Breast epithelium (tissue), 3 donors: Measurements from ENCODE around the gene FAM151A.

Source experiments
- CTCF ChIP-seq, 3 donors: fragments of 450-650 bp; IDR thresholded peaks; one replicate each; pipeline ENCODE4 v1.5.1; 2016 to 2017; ENCODE audit warnings: antibody characterized with exemption in 3 of 3, mild to moderate bottlenecking in 3 of 3, moderate library complexity in 3 of 3
- POLR2A ChIP-seq: fragments of 450-650 bp; IDR thresholded peaks from one replicate; pipeline ENCODE4 v1.6.1; 2016; ENCODE audit warnings: antibody characterized with exemption, mild to moderate bottlenecking, moderate library complexity
- POLR2AphosphoS5 ChIP-seq, 3 donors: sonication (generic); formaldehyde crosslinking; IDR thresholded peaks; one replicate each; pipeline ENCODE4 v1.6.1; 2017; ENCODE audit warnings: antibody characterized with exemption in 3 of 3

DNA sequence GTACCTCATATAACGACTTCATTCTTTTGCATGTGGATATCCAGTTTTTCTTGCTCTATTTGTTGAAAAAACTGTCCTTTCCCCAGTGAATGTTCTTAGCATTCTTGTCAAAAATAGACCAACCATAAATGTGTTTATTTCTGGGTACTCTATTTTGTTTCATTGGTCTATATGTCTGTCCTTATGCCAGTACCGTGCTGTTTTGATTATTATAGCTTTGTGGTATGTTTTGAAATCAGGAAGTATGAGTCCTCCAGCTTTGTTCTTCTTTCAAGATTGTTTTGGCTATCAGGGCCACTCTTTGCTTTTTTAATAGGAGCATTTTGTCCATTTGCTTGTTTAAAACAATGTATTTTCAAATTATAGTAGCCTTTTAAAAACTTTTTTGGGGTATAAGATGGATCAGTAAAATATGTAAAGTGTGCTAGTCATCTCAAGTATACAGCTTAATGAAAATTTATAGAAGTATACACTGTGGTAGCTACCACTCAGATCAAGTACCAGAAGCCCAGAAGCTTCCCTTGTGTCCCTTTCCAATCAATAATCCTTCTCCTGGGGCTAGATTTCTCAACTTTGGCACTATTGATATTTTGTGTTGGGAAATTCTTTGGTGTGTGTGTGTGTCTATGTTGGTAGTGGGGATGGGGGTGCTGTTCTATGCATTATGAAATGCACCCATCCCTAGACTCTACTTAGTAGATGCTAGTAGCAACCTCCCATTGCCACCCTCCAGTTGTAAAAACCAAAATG lies 35.0 kb upstream of the FAM151A start:
- TF ChIP-seq CTCF (IDR thresholded peaks at IDR 0.05) (no peak), POLR2AphosphoS5 (IDR thresholded peaks at IDR 0.05) (no peak), POLR2A (no peak)
